ENCODE measurements around the gene TMEM131L. TPM values are rescaled to one million over a fixed set of nuclear protein-coding genes. Genes with fewer than 3 reads are reported as not detected.

TMEM131L gene
- total RNA-seq, 1 donor from 2014 or later = 14.1 TPM

- DNase-seq = no peak
- no peaks in the 10 kb centered on the region for H3K9me3 ChIP-seq
- H3K4me1 ChIP-seq = peaks cover 37% of the 10 kb centered on the region
- no peak for TF ChIP-seq CTCF (IDR thresholded peaks at IDR 0.05)
- H3K36me3 ChIP-seq = no peaks in the 10 kb centered on the region
- no peak overlapping the region for H3K4me3 ChIP-seq
- no peaks in the 10 kb centered on the region for H3K27me3 ChIP-seq
- ATAC-seq = no peak
- intact Hi-C loops (cut with DNase I) = no loop called here
- no peak overlapping the region for H3K27ac ChIP-seq
Measured at GRCh38 chr4:153485359-153485758, 19.2 kb downstream of the TMEM131L start.

DNA sequence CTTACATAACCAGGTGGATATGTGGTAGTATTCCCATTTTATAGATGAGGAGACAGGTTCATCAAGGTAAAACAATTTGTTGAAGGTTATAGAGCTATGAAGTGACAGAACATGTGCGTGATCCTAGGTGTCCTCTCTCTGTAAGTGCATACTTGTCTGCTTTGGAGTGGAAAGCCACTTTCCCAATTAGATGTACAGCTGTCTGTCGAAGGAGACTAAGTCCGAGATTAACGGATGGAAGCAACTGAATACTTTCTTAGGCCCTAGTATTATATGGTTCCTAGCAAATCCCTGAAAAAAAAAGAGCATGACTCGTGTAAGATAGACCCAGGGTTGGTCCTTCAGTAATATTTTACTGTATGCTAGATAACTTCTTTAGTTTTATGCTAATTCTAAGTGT is 19.7 kb downstream of the TMEM131L start:
- intact Hi-C loops (cut with DNase I) = no loop called here
- no peak for TF ChIP-seq CTCF (IDR thresholded peaks at IDR 0.05)
- Histone ChIP-seq H3K27ac (peak overlapping the region; percentile 20), H3K4me1 (peaks cover 37% of the 10 kb centered on the region), H3K27me3 (no peaks in the 10 kb centered on the region), H3K36me3 (no peaks in the 10 kb centered on the region), H3K4me3 (no peak overlapping the region), H3K9me3 (no peaks in the 10 kb centered on the region)
- ATAC-seq (no peak), DNase-seq (no peak)

- DNase-seq (no peak), ATAC-seq (peak; percentile 63)
- H3K4me1 ChIP-seq = peaks cover 37% of the 10 kb centered on the region
- no peak for TF ChIP-seq CTCF (IDR thresholded peaks at IDR 0.05)
- H3K4me3 ChIP-seq = no peak overlapping the region
- H3K27ac ChIP-seq = peak overlapping the region; percentile 20
- no peaks in the 10 kb centered on the region for H3K9me3 ChIP-seq
- H3K36me3 ChIP-seq = no peaks in the 10 kb centered on the region
- intact Hi-C loops (cut with DNase I) = no loop called here
- H3K27me3 ChIP-seq = no peaks in the 10 kb centered on the region
Measured at GRCh38 chr4:153486281-153487151, 20.4 kb downstream of the TMEM131L start.

- Histone ChIP-seq H3K4me3 (peak overlapping the region; percentile 9), H3K9me3 (no peaks in the 10 kb centered on the region), H3K27ac (peak overlapping the region; percentile 82), H3K36me3 (no peaks in the 10 kb centered on the region), H3K4me1 (peaks cover 37% of the 10 kb centered on the region), H3K27me3 (no peaks in the 10 kb centered on the region)
- peak; percentile 67 for ATAC-seq
- peak; percentile 74 for DNase-seq
- intact Hi-C loops (cut with DNase I) = no loop called here
- TF ChIP-seq CTCF (IDR thresholded peaks at IDR 0.05) = no peak
Measured at GRCh38 chr4:153488006-153488891, 22.1 kb downstream of the TMEM131L start.

- H3K9me3 ChIP-seq = no peaks in the 10 kb centered on the region
- H3K4me1 ChIP-seq = peaks cover 37% of the 10 kb centered on the region
Measured at GRCh38 chr4:153489856-153490558, 23.8 kb downstream of the TMEM131L start.

More at GRCh38 chr4:153489856-153490558, 23.8 kb downstream of the TMEM131L start:
- Histone ChIP-seq H3K27ac (peak overlapping the region; percentile 82), H3K4me3 (no peak overlapping the region), H3K36me3 (no peaks in the 10 kb centered on the region), H3K27me3 (no peaks in the 10 kb centered on the region)
- DNase-seq (no peak), ATAC-seq (no peak)
- intact Hi-C loops (cut with DNase I) = no loop called here
- no peak for TF ChIP-seq CTCF (IDR thresholded peaks at IDR 0.05)
